ENCODE results near the gene COPS9. TPM values are rescaled to one million over a fixed set of nuclear protein-coding genes. Genes with fewer than 3 reads are reported as not detected.

Gene COPS9
- total RNA-seq, 2 donors from 2014 or later, result 151 to 161 TPM

- H3K4me3 ChIP-seq (ENCODE audit: low read length), result no peak overlapping the region
- Mint-ChIP-seq H3K9me3 (peaks cover 4% of the 10 kb centered on the region), H3K4me3 (no peak overlapping the region), H3K36me3 (ENCODE audit: low read depth) (no peaks in the 10 kb centered on the region), H3K27me3 (ENCODE audit: insufficient read depth) (peaks cover 2% of the 10 kb centered on the region), H3K4me1 (no peaks in the 10 kb centered on the region), H3K27ac (no peak overlapping the region)
- 88 to 89% methylated on average over 24 to 26 of the region's 26 CpGs for WGBS, 2 experiments (ENCODE audit: insufficient coverage in 1 of 2, insufficient read length in 1 of 2)
- peak; percentile 31 for DNase-seq
- TF ChIP-seq CTCF (conservative IDR thresholded peaks at IDR 0.05), result no peak
- H3K9me3 ChIP-seq (ENCODE audit: control insufficient read depth, low read length), result no peaks in the 10 kb centered on the region
- H3K27me3 ChIP-seq (ENCODE audit: control insufficient read depth, insufficient read depth, low read length, poor library complexity, severe bottlenecking), result no peaks in the 10 kb centered on the region
- no peaks in the 10 kb centered on the region for H3K36me3 ChIP-seq (ENCODE audit: control insufficient read depth, insufficient read depth, low read length)
- H3K9ac ChIP-seq (ENCODE audit: extremely low read depth, low read length, poor library complexity, severe bottlenecking), result no peak overlapping the region
- H3K27ac ChIP-seq (ENCODE audit: low read depth, low read length), result no peak overlapping the region
- no peaks in the 10 kb centered on the region for H3K4me1 ChIP-seq (ENCODE audit: control insufficient read depth, insufficient read depth, low read length)
These were observed 32.6 kb upstream of the COPS9 start for GRCh38 chr2:240168546-240169361.

- WGBS, 2 experiments (ENCODE audit: insufficient coverage in 1 of 2, insufficient read length in 1 of 2), result 91 to 94% methylated on average over 13 to 18 of the region's 18 CpGs
- TF ChIP-seq CTCF (conservative IDR thresholded peaks at IDR 0.05), result no peak
- H3K36me3 ChIP-seq (ENCODE audit: control insufficient read depth, insufficient read depth, low read length), result no peaks in the 10 kb centered on the region
- H3K27me3 Mint-ChIP-seq (ENCODE audit: insufficient read depth), result peaks cover 2% of the 10 kb centered on the region
- H3K9ac ChIP-seq (ENCODE audit: extremely low read depth, low read length, poor library complexity, severe bottlenecking), result no peak overlapping the region
- H3K27ac Mint-ChIP-seq, result no peak overlapping the region
- no peaks in the 10 kb centered on the region for H3K4me1 ChIP-seq (ENCODE audit: control insufficient read depth, insufficient read depth, low read length)
- H3K4me1 Mint-ChIP-seq, result no peaks in the 10 kb centered on the region
- no peak overlapping the region for H3K4me3 ChIP-seq (ENCODE audit: low read length)
- peak; percentile 17 for DNase-seq
- no peak overlapping the region for H3K4me3 Mint-ChIP-seq
- peaks cover 4% of the 10 kb centered on the region for H3K9me3 Mint-ChIP-seq
- H3K27ac ChIP-seq (ENCODE audit: low read depth, low read length), result no peak overlapping the region
- no peaks in the 10 kb centered on the region for H3K36me3 Mint-ChIP-seq (ENCODE audit: low read depth)
- H3K9me3 ChIP-seq (ENCODE audit: control insufficient read depth, low read length), result no peaks in the 10 kb centered on the region
- H3K27me3 ChIP-seq (ENCODE audit: control insufficient read depth, insufficient read depth, low read length, poor library complexity, severe bottlenecking), result no peaks in the 10 kb centered on the region
These were observed 31.9 kb upstream of the COPS9 start for GRCh38 chr2:240168041-240168440.

GRCh38 chr2:240167588-240167880 lies 31.4 kb upstream of the COPS9 start:
- H3K27ac Mint-ChIP-seq, result no peak overlapping the region
- Histone ChIP-seq H3K4me1 (ENCODE audit: control insufficient read depth, insufficient read depth, low read length) (no peaks in the 10 kb centered on the region), H3K36me3 (ENCODE audit: control insufficient read depth, insufficient read depth, low read length) (no peaks in the 10 kb centered on the region), H3K27me3 (ENCODE audit: control insufficient read depth, insufficient read depth, low read length, poor library complexity, severe bottlenecking) (no peaks in the 10 kb centered on the region), H3K9me3 (ENCODE audit: control insufficient read depth, low read length) (no peaks in the 10 kb centered on the region), H3K27ac (ENCODE audit: low read depth, low read length) (no peak overlapping the region), H3K9ac (ENCODE audit: extremely low read depth, low read length, poor library complexity, severe bottlenecking) (no peak overlapping the region), H3K4me3 (ENCODE audit: low read length) (no peak overlapping the region)
- no peak for TF ChIP-seq CTCF (conservative IDR thresholded peaks at IDR 0.05)
- 85 to 93% methylated on average over 5 to 9 of the region's 9 CpGs for WGBS, 2 experiments (ENCODE audit: insufficient coverage in 1 of 2, insufficient read length in 1 of 2)
- H3K4me3 Mint-ChIP-seq, result no peak overlapping the region
- H3K9me3 Mint-ChIP-seq, result peaks cover under 1% of the 10 kb centered on the region
- no peaks in the 10 kb centered on the region for H3K4me1 Mint-ChIP-seq
- DNase-seq, result peak; percentile 27
- H3K27me3 Mint-ChIP-seq (ENCODE audit: insufficient read depth), result peaks cover 5% of the 10 kb centered on the region
- no peaks in the 10 kb centered on the region for H3K36me3 Mint-ChIP-seq (ENCODE audit: low read depth)
